HG03025 (cell line): ENCODE measurements around the gene PPP1R16B.
"Not testable (repeated sequence)": the region's sequence is repeated elsewhere in the genome, so short reads cannot be mapped to it uniquely, and the experiment has no call there.

Source experiments
- ATAC-seq: cut with Tn5 transposase; IDR thresholded peaks from one replicate; pipeline ENCODE4 v1.9.1; 2021; ENCODE audit warnings: mild to moderate bottlenecking, moderate library complexity; ENCODE audit not compliant: unreplicated experiment, low FRiP score

The PPP1R16B gene

DNA sequence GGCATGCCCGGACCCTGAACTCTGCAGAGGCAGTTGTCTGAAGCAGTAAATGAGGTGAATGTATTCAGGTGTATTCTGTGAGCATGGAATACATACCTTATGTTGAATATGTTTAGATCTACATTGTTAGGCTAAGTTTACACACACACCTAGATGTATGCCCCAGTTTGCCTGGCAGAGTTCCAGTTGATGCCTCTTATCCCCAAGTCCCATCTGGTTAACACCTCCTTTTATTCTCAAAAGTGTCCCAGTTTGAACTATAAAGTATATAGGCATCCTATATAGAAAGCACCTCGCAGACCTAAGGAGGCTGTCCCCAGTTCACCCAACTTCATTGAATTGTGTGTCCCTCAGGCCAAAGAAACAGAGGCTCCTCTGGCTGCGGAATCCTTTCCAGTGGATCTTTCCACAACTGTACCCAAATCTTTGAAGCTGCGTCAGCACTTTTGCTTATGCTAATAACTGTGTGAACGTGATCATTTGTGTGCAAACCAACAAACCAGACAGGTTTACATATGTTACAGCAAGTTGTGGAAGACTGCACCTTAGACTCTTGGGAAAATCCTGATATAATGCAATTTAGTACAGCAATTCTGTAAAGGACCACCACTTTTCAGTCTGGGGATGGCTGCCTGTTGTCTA lies 151.9 kb downstream of the PPP1R16B start:
- no peak for ATAC-seq

DNA sequence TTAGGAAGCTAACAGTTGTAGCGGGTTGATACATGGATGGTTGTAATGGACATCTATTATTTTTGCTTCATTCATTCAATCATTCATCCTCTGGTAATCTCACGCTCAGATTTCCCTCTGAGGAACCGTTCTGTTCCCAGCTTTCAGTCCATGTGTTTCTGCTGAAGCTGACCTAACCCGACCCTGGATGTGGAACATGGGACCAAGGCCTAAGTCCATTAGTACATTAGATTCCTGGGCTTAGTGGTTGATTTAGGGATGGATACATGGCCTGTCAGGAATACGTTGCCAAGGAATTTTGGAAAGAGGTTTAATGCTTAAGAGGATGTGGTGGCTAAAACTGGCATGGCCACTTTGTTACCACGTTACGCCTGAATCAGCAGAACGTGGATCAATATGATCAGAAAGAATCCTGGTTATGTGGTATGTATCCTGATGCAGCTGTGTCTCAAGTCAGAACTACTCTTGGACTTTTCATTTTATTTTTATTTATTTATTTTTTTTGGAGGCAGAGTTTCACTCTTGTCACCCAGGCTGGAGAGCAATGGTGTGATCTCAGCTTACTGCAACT lies 152.5 kb downstream of the PPP1R16B start:
- ATAC-seq: no peak

DNA sequence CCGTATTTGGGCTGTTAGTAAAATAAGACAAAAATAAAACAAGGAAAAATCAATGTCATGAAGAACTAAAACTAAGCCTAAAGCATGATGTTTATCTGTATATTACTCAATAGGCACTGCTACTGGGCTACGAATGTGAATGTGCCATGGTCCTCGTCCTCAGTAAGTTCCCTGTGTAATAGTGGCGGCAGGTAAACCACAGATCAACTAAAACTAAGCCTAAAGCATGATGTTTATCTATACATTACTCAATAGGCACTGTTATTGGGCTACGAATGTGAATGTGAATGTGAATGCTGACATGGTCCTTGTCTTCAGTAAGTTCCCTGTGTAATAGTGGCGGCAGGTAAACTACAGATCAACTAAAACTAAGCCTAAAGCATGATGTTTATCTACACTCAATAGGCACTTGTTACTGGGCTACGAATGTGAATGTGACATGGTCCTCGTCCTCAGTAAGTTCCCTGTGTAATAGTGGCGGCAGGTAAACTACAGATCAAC lies 154.7 kb downstream of the PPP1R16B start:
- ATAC-seq: not testable (repeated sequence)

DNA sequence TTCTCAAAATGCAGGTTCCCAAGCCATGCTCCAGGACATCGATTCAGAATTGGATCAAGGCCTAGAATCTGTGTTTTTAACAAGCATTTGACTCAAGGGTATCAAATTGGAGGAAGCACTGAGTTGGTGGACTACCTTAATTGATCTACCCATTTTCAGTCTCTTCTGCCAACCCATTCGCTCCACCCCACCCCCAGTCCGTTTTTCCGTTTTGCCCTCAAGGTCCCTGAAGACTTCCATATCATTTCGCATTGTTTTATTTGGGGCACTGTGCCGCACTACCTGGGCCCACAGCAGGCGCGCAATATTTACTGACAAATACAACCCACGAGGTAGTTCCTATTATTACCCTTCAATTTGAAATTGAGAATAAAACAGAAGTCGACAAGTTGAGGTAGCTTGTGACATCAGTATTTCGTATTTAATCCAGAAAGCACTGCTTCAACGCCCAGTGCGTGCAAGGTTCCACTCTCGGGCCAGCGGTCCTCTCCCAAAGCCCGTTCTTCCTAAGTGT lies 156.1 kb downstream of the PPP1R16B start:
- ATAC-seq: no peak

DNA sequence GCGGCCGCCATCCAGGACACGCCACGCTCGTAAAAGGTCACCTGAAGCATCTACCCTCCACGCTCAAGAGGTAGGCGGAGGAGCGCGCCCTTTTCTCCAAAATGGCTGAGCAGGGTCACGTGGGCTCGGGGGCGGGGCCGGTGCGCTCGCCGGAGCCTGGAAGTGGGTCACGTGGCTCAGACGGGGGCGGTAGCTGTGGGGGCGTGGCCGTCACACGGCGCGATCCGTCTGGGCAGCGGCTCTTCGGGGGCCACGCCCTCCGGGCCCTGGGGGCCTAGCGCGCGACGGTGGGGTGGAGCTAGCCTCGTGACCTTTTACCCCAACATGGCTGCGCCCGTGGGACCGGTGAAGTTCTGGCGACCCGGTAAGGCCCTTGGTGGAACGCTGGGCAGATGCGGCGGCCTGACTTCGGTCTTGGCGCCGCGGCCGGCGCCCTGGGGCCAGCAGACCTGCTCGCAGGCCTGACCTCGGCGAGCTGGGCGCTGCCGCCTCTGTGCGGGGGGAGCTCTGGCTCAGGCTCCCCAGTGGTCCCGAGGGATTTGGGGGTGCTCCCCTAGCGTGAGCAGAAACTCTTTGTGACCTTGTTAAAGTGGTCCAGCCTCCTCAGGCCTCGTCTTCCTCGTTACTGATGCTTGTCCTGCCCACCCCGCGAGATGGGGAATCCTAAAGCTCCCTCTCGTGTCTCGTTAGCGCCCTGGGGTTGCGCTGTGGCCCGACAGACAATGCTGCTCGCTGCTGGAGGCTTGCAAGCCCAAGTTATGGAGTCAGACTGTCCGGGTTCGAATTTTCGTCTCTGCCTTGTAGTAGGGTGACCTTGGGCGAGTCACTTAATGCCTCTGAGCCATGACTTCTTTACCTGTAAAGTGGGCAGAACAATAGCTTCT lies 156.8 kb downstream of the PPP1R16B start, which contains the start of gene DHX35:
Gene DHX35 (plus strand): TSS at position 301 of the 884 bp plus-strand sequence. CDS start 24 bp downstream, at position 325.
- peak; percentile 92 for ATAC-seq

GRCh38 chr20:38962928-38963401 lies 157.5 kb downstream of the PPP1R16B start:
- ATAC-seq: no peak

GRCh38 chr20:38963745-38964144 lies 158.2 kb downstream of the PPP1R16B start:
- ATAC-seq: no peak

DNA sequence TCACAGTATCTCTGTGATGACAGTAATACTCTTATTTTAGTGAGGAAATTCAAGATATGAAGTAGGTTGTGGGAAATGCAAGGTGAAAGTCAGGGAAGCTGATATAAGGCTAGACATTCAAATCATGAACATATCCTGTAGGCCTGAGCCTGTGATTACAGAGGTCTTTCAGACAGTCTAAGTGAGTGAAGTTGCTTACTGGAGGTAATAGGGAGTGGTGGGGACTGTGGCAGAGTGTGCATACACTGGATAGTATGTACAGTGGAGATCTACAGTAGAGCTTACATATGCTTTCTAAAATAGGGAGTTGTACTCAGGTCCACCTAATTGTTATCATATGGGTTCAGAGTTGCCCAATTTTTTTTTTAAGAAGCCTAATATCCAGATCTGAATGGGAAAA lies 159.8 kb downstream of the PPP1R16B start:
- no peak for ATAC-seq

- ATAC-seq: no peak
These were observed 162.6 kb downstream of the PPP1R16B start for GRCh38 chr20:38968090-38968489.

DNA sequence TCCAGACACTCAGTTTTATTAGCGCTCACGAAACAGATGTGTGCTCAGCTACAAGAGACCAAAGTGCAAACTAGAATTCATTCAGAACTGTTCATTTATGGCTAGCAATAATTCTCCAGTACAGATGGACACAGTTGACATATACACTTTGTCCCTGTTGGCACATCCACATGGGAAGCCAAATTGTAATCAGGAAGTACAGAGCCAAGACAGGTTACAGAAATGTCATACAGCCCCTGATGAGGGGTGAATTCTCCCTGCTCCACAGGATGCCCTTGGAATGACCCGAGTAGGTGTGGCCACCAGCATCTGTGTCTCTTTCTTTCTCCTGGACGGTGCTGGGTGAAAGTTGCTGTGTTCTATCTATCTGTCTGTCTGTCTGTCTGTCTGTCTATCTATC lies 164.2 kb downstream of the PPP1R16B start:
- no peak for ATAC-seq

GRCh38 chr20:38970302-38970701 lies 164.8 kb downstream of the PPP1R16B start:
- ATAC-seq: no peak
